Peyer's patch (tissue), 4 donors: Measurements from ENCODE around the gene ARHGAP30. TPM values are rescaled to one million over a fixed set of nuclear protein-coding genes. Genes with fewer than 3 reads are reported as not detected.

ENCODE experiments used
- DNase-seq, 3 donors: peaks; one replicate each; pipeline ENCODE4 v3.0.0-alpha.2; 2017 to 2019
- H3K27ac ChIP-seq, 4 donors: fragments of 200-600 bp; sonication (generic); one replicate each; pipeline ENCODE4 v1.5.1; 2016 to 2019
- H3K27me3 ChIP-seq, 2 donors: fragments of 200-600 bp; sonication (generic); one replicate each; pipeline ENCODE4 v1.5.1; 2019
- H3K36me3 ChIP-seq, 3 donors: fragments of 200-600 bp; sonication (generic); one replicate each; pipeline ENCODE4 v1.5.1; 2016 to 2019
- H3K4me1 ChIP-seq, 4 donors: fragments of 200-600 bp; sonication (generic); one replicate each; pipeline ENCODE4 v1.5.1; 2016 to 2019
- H3K4me3 ChIP-seq, 4 donors: fragments of 200-600 bp; sonication (generic); 1 replicate in 3 of 4; 2 replicates in 1 of 4; pipeline ENCODE4 v1.5.1; 2016 to 2019; ENCODE audit warnings: mild to moderate bottlenecking in 1 of 4
- H3K9me3 ChIP-seq, 4 donors: fragments of 200-600 bp; sonication (generic); one replicate each; pipeline ENCODE4 v1.5.1; 2016 to 2019; ENCODE audit warnings: mild to moderate bottlenecking in 1 of 4
- POLR2A ChIP-seq, 2 donors: fragments of 450-650 bp; IDR thresholded peaks; one replicate each; pipeline ENCODE4 v1.5.1; 2017; ENCODE audit warnings: antibody characterized with exemption in 2 of 2, mild to moderate bottlenecking in 2 of 2, moderate library complexity in 2 of 2
- total RNA-seq, 4 donors: library from RNA; depleted of rRNA; stranded (reverse); fragments of >200 nt; gene quantifications; one replicate each; pipeline ENCODE4 v1.1.0, GENCODE V29; 2016
- TF ChIP-seq, protein P1 (sequence below), 6 experiments: fragments of 450-650 bp in 4 of 6; fragments of 200-600 bp in 2 of 6; sonication (generic) in 1 of 6; IDR thresholded peaks; one replicate each; pipeline ENCODE4 v1.5.1; 2017 to 2019; ENCODE audit warnings: antibody characterized with exemption in 6 of 6, mild to moderate bottlenecking in 3 of 6, moderate library complexity in 1 of 6

Gene ARHGAP30
- total RNA-seq, 4 donors from 2014 or later = 5.1 to 31.4 (median 6.7) TPM

DNA sequence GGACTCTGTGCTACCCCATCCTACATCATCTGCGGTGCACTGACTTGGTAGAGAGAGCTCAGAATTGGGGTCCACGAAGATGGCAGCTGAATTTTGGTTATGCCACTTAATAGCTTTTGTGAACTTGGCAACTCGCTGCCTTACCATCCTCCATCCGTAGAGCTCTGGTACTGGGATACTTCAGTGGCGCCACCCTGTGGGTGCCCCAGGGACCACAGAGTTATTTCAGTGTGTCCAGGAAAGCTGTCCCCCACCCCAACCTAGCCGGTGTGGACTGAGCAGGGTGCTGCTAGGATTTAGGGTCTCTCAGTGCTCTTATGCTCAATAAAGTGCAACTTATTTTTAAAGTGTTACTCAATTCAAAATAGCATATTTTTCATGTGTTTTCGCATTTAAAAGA, 14.9 kb downstream of the ARHGAP30 start:
- no peak for TF ChIP-seq POLR2A (IDR thresholded peaks at IDR 0.05)
- TF ChIP-seq, protein P1, sequence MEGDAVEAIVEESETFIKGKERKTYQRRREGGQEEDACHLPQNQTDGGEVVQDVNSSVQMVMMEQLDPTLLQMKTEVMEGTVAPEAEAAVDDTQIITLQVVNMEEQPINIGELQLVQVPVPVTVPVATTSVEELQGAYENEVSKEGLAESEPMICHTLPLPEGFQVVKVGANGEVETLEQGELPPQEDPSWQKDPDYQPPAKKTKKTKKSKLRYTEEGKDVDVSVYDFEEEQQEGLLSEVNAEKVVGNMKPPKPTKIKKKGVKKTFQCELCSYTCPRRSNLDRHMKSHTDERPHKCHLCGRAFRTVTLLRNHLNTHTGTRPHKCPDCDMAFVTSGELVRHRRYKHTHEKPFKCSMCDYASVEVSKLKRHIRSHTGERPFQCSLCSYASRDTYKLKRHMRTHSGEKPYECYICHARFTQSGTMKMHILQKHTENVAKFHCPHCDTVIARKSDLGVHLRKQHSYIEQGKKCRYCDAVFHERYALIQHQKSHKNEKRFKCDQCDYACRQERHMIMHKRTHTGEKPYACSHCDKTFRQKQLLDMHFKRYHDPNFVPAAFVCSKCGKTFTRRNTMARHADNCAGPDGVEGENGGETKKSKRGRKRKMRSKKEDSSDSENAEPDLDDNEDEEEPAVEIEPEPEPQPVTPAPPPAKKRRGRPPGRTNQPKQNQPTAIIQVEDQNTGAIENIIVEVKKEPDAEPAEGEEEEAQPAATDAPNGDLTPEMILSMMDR (IDR thresholded peaks at IDR 0.05) = no peak
- Histone ChIP-seq H3K4me1 (peaks cover 0 to 7% (median 0%) of the 10 kb centered on the region in 4 donors), H3K27ac (no peak overlapping the region), H3K9me3 (no peaks in the 10 kb centered on the region), H3K27me3 (peaks cover 0 to 3% of the 10 kb centered on the region in 2 donors), H3K4me3 (no peak overlapping the region), H3K36me3 (peaks cover 0 to 21% (median 0%) of the 10 kb centered on the region in 3 donors)
- no peak for DNase-seq

DNA sequence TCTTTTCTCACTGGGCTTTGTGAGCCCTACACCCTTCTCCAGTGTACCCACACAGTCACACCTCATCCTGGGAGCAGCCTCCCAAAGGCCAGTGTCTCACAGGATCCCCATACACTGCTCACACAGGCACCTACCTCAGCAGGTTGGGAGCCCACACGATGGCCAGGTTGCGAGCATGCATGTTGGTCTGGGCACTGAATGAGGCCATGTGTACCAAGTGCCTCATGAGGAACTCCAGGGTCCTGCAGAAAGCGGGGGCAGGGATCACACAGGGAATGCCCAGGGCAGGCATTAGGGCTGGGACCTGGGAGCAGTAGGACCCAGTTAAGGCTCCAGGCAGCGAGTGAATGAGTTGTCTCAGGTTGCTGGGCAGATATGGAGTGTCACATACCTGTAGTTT, 15.5 kb downstream of the ARHGAP30 start:
- no peak for TF ChIP-seq POLR2A (IDR thresholded peaks at IDR 0.05)
- Histone ChIP-seq H3K27ac (no peak overlapping the region), H3K9me3 (no peaks in the 10 kb centered on the region), H3K4me3 (no peak overlapping the region), H3K36me3 (peaks cover 0 to 25% (median 0%) of the 10 kb centered on the region in 3 donors), H3K27me3 (peaks cover 0 to 3% of the 10 kb centered on the region in 2 donors), H3K4me1 (peaks cover 0 to 7% (median 0%) of the 10 kb centered on the region in 4 donors)
- no peak for DNase-seq

DNA sequence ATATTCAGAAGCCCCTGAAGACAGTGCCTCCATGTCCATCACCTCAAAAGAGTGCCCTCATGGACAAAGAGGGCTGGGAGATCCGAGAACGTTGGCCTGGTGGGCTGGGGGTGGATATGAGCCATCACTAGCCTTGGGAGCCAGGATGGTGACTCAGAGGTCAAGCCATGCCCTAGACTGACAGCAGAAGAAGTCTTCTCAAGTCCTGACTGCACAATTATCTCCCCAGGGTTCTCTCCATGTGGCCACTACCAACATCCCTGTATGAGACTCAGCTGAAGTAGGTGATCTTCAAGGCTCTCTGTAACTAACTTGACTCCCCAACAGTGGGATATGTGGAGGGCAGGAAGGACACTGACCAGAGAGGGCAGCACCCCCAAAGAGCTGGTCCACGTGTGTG, 16.8 kb downstream of the ARHGAP30 start:
- Histone ChIP-seq H3K4me3 (no peak overlapping the region), H3K27ac (no peak overlapping the region), H3K9me3 (no peaks in the 10 kb centered on the region), H3K27me3 (peaks cover 0 to 3% of the 10 kb centered on the region in 2 donors), H3K4me1 (peaks cover 0 to 7% (median 0%) of the 10 kb centered on the region in 4 donors), H3K36me3 (peaks cover 0 to 26% (median 0%) of the 10 kb centered on the region in 3 donors)
- no peak for DNase-seq
- TF ChIP-seq POLR2A (IDR thresholded peaks at IDR 0.05) = no peak
- TF ChIP-seq, protein P1 (IDR thresholded peaks at IDR 0.05) = no peak

DNA sequence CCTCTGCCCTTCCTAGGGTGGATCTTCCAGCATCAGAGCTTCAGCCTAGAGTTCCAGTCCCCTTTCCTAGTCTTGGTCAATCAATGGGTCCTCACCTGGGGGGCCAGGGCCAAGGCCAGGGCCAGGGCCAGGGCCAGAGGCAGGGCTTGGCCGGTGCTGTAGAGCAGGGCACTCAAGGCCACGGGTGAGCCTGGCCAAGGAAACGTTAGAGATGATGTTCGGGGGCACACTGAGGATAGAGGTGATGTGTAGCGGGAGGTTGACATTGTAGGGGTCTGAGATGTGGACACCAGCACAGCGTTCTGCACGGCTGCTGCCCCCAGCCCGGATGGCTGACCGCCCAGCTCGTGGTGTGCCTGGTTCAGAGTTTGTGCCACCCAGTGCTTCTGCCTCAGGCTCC, 18.5 kb downstream of the ARHGAP30 start:
- H3K9me3 ChIP-seq = no peaks in the 10 kb centered on the region
- H3K4me3 ChIP-seq = no peak overlapping the region
- no peak overlapping the region for H3K27ac ChIP-seq
- no peak for TF ChIP-seq POLR2A (IDR thresholded peaks at IDR 0.05)
- TF ChIP-seq, protein P1 (IDR thresholded peaks at IDR 0.05) = no peak
- DNase-seq = no peak
- peaks cover 0 to 7% (median 0%) of the 10 kb centered on the region in 4 donors for H3K4me1 ChIP-seq
- H3K36me3 ChIP-seq = peaks cover 0 to 26% (median 0%) of the 10 kb centered on the region in 3 donors
- H3K27me3 ChIP-seq = peaks cover 0 to 3% of the 10 kb centered on the region in 2 donors

DNA sequence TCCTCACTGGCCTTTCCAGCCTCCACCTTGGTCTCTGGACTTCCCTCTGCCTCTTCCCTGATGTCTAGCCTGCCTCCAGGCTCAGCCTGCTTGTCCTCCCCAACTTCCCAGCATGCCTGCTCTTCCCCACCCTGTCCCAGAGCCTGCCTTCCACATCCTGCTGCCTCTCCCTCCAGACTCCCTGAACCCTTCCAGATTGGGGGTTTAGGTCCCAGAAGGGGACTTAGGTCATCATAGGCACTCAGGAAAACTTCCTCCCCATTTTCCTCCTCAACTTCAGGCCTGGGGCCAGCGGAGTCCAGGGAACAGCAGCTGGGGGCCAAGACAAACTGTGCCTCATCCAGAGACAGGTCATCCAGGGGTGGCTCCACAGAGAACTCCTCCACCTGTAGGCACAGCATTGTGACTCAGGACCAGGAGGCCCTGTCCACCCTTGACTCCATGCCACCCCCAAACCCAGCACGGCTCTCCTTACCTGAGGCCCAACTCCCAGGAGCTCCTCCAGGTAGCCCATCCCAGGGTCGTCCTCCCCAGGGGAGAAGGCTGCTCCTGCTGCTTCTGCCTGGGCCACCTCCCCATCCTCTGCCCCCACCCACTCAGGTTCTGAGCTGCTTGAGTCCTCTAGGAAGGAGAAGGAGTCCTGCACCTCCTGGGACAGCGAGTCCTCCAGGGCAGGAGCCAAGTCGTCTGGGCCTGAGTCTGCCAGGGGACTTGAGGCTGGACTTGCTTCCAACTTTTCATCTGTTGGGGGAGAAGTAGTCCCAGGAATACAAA, 20.6 kb downstream of the ARHGAP30 start:
- H3K27me3 ChIP-seq = no peaks in the 10 kb centered on the region
- H3K27ac ChIP-seq = no peak overlapping the region
- TF ChIP-seq POLR2A (IDR thresholded peaks at IDR 0.05) = no peak
- TF ChIP-seq, protein P1 (IDR thresholded peaks at IDR 0.05) = no peak
- peaks cover 0 to 24% (median 0%) of the 10 kb centered on the region in 3 donors for H3K36me3 ChIP-seq
- no peak overlapping the region for H3K4me3 ChIP-seq
- no peaks in the 10 kb centered on the region for H3K9me3 ChIP-seq
- no peak for DNase-seq
- H3K4me1 ChIP-seq = peaks cover 0 to 12% (median 4%) of the 10 kb centered on the region in 4 donors
